Activated CD4-positive, alpha-beta T cell treated with anti-CD3 and anti-CD28 coated beads, Interleukin-2, amount 50 U/mL, for 24 hours (primary cell): ENCODE results near the gene GSC2.

ENCODE experiments used
- DNase-seq, 2 donors: peaks; one replicate each; pipeline ENCODE4 v3.0.0-alpha.2; 2020; ENCODE audit warnings: low read depth in 1 of 2, low spot score in 1 of 2

The GSC2 gene

GRCh38 chr22:19134176-19134831, 15.8 kb downstream of the GSC2 start:
- DNase-seq, result no peak

DNA sequence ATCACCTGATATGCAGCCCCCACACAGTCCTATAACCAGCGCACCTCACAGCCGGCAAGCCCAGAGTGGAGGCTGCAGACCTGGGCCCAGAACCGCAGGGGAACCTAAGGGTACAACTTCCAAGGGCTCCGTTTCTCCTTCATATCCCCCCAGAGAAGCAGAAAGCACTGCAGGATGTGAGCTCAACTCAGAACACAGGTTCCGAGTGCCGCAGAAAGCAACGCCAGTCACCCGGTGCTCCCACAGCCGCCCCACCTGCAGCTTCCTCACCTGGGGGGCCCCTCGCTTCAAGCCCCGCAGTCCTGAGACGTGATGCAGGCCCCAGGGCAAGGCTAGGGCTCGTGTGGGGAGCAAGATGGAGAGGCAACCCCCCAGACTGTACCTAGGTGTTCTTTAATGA, 16.5 kb downstream of the GSC2 start:
- no peak for DNase-seq

DNA sequence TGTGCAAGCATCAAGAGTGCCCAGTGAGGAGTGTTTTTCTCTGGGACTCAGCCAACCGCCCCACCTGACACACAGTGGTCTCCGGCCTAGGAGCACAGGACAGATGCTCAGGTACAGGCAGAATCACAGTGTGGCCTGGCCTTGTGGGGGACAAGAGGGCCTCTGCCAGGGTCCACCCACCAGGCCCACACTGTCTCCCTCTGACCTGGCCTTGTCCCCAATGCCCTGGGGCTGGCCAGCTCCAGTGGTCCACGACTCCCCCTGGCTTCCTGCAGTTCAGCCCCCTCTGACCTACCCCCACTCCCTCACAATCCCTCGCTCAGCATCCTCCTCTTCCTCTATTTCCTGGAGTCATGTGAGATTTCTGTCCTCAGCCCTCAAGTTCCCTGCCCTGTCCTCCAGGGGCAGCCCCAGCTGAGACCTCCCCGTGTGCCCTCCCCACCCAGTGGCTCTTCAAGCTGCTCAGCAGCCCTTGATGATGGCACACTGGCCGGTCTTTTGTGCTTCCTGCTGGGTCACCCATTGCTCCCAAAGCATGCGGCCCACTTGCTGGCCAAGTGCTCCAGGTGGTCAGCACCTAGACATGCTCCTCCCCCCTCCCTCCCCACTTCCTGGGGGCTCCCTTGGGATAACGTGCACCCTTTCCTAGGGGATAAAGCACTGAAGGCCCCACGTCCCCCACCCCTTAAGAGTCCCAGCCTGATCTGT, 17.2 kb downstream of the GSC2 start:
- DNase-seq, result no peak

DNA sequence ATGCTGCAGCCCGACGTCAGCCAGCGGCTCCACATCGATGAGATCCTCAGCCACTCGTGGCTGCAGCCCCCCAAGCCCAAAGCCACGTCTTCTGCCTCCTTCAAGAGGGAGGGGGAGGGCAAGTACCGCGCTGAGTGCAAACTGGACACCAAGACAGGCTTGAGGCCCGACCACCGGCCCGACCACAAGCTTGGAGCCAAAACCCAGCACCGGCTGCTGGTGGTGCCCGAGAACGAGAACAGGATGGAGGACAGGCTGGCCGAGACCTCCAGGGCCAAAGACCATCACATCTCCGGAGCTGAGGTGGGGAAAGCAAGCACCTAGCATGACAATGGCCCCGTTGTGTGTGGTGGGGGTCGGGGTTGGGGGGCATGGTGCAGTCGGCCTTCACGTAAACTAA, 17.9 kb downstream of the GSC2 start:
- DNase-seq, result no peak

- DNase-seq, result no peak
Observed at GRCh38 chr22:19131685-19132015, 18.4 kb downstream of the GSC2 start.

DNA sequence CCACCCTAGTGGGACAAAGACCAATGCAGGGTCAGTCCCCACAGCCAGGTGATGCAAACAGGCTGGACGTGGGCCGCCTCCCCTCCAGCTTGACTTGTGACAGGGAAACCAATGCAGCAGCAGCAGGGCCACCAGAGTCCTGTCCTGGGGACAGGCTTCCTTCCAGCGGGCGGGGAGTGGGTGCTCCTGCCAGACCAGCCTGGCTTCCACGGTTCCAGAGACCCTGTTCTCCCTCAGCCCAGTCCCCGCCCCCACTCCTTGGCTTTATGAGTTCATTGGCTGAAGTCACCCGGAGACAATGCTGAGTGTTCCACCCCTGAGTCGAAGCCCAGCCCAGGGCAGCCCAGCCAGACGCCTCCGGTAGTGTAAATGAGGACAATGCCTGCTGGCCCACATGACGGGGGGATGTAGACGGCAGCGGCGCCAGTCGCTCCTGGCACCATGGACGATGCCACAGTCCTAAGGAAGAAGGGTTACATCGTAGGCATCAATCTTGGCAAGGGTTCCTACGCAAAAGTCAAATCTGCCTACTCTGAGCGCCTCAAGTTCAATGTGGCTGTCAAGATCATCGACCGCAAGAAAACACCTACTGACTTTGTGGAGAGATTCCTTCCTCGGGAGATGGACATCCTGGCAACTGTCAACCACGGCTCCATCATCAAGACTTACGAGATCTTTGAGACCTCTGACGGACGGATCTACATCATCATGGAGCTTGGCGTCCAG, 19.0 kb downstream of the GSC2 start, which contains the start of gene TSSK2:
TSSK2 (plus strand) TSS at position 350 of the 726 bp plus-strand sequence; CDS start at position 442, 92 bp downstream.
- DNase-seq, result no peak

DNA sequence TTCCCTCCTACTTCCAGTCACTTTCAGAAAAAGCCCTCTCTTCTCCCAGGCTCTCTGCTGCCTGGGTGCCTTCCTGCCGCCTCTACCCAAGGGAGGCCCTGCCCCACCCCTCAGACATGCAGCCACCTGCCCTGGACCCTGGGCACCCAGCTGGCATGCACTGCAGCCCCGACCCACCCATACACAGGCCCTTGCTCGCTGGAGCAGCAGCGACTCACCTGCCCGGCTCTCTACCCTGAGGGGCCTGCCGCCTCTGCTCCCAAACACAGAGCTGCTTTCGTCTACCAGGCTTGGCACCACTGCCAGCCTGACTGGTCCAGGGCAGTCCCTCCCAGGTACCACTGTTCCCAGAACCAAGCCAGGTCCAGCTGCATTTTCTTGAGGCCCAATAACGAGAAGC, 20.2 kb downstream of the GSC2 start:
- no peak for DNase-seq

- no peak for DNase-seq
Observed at GRCh38 chr22:19128946-19129727, 21.0 kb downstream of the GSC2 start.

- DNase-seq, result no peak
Observed at GRCh38 chr22:19128009-19128401, 22.1 kb downstream of the GSC2 start.

- no peak for DNase-seq
Observed at GRCh38 chr22:19127329-19128008, 22.6 kb downstream of the GSC2 start.

DNA sequence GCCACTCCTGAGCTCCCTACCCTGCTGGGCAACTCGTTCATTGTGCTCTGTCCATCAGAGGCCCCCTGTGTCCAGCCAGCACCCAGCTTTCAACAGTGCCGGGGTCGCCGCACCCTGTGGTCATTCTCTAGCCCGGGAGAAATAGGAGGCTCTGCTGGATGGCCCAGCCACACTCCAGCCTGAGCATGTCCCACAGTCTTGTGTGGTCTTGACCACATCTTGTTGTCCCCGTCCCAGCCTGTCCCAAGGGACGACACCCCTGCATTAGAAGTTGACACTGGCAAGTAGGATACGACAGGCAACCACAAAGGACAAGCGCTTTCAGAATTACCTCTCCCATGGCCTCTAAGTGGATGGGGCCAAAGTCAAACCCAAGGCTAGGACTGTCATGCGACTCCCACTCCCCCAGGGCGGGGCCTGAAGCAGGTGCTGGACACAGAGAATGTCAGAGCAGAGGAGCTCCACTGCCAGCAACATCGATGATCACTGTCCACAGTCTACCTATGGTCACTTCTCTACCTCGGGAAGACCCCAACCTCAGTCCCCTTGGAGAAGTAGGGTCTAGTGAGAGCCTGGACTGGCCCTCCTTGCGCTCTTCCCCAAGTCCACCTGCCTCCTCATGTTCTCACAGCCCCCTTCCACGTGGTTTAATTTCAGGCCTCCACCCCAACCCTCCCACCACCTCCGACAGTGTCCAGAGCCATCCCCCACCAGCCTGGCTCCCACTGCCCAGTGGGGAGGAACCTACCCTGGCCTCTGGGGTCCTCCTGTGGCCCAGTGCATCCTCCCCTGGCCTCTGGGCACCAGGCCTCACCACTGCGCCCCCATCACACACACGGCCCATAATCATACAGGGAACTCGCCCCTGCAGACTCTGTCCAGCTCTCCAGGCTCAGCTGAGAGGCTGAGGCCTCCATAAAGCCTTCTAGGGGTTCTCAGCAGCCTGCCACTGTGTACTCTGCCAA, 23.5 kb downstream of the GSC2 start:
- no peak for DNase-seq

DNA sequence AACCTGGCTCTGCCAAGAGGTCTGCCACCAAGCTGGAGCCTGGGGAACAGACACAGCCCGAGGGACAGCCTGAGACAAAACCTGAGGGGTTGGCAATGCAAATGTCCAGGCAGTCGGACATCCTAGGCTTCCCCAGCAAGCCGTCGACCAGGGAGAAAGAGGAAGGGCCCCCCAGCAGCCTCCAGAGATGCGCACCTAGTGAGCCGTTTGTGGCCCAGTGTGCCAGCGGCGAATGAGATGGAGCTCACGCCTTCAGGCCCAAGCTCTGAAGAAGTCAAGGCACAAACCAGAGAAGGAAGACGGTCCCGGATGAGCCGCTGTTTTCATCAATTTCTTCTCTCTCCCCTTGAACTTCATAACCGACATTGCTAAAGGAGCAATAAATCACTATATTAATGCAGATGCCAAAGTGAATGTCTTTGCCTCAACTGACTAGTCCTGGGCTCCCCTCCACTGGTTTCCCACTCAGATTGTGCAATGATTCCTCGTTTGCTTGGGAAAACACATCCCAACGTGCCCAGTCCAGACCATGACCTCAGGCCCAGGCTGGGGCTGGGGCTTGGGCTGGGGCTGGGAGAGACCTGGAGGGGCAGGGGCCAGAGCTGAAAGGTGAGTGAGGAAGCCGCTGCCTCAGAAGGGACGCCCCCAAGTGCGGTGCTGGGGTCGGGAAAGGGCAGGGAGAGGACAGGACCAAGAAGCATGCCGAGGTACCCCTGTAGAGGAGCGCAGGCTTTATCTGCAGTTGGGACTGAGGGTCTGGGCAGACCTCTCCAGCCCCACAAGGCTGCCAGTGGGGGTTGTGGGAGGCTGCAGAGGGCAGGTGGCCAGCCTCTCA, 24.4 kb downstream of the GSC2 start:
- no peak for DNase-seq

GRCh38 chr22:19125011-19125410, 25.1 kb downstream of the GSC2 start:
- no peak for DNase-seq

- DNase-seq, result no peak
Observed at GRCh38 chr22:19124377-19124776, 25.7 kb downstream of the GSC2 start.

- no peak for DNase-seq
Observed at GRCh38 chr22:19123936-19124335, 26.2 kb downstream of the GSC2 start.

DNA sequence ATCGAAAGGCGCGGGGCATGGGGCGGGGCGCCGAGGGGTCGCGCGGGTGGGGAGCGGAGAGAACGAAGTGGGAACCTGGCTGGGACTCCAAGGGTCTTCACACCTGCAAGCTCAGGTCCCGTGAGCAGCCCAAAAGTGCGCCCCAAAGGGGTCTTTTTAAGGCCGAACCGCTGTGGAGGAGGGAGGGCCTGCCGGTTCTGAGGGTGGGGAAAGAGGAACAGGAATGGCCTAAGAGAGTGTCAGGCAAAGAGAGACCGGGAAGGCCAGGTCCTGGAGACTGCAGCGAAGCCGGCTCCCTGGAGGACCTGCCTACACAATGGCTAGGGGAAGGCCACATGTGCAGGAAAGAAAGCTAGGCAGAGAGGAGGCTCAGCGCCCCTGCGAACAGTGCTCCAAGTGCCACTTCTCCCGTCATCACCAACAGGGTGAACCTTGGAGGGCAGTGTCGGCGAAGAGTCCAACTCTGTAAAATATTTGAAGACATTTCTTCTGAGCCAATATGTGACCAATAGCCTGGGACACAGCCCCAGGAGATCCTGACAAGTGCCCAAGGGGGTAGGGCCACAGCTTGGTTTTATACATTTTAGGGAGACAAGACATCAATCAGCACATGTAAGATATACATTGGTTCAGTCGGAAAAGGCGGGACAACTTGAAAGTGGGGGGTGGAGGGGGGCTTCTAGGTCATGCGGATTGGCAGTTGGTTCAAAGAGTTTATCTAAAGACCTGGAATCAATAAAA, 27.2 kb downstream of the GSC2 start:
- no peak for DNase-seq

GRCh38 chr22:19122143-19122751, 27.8 kb downstream of the GSC2 start, which contains the start of gene DGCR2:
Gene DGCR2, minus strand, starts transcription at chr22:19122412. Its CDS starts 206 bp downstream, at chr22:19122206.
- DNase-seq, result peak; percentile 94 to 95
